ENCODE measurements around the gene MYO9B.

The MYO9B gene

GRCh38 chr19:17027535-17027975 is 48.0 kb upstream of the MYO9B start:
- no peak overlapping the region for H3K4me3 ChIP-seq (ENCODE audit: severe bottlenecking)
- H3K27ac ChIP-seq (ENCODE audit: poor library complexity, severe bottlenecking) = no peak overlapping the region
- TF ChIP-seq, protein P1, sequence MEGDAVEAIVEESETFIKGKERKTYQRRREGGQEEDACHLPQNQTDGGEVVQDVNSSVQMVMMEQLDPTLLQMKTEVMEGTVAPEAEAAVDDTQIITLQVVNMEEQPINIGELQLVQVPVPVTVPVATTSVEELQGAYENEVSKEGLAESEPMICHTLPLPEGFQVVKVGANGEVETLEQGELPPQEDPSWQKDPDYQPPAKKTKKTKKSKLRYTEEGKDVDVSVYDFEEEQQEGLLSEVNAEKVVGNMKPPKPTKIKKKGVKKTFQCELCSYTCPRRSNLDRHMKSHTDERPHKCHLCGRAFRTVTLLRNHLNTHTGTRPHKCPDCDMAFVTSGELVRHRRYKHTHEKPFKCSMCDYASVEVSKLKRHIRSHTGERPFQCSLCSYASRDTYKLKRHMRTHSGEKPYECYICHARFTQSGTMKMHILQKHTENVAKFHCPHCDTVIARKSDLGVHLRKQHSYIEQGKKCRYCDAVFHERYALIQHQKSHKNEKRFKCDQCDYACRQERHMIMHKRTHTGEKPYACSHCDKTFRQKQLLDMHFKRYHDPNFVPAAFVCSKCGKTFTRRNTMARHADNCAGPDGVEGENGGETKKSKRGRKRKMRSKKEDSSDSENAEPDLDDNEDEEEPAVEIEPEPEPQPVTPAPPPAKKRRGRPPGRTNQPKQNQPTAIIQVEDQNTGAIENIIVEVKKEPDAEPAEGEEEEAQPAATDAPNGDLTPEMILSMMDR (IDR thresholded peaks at IDR 0.05; ENCODE audit: poor library complexity, severe bottlenecking) = no peak

GRCh38 chr19:17031741-17032140 is 43.8 kb upstream of the MYO9B start:
- TF ChIP-seq, protein P1 (IDR thresholded peaks at IDR 0.05; ENCODE audit: poor library complexity, severe bottlenecking) = no peak

More at GRCh38 chr19:17027535-17027975, 48.0 kb upstream of the MYO9B start:
- ATAC-seq (ENCODE audit: low read depth) (no peak), DNase-seq (ENCODE audit: low spot score) (no peak)
- peaks cover 11% of the 10 kb centered on the region for H3K9me3 ChIP-seq (ENCODE audit: severe bottlenecking)
- no peaks in the 10 kb centered on the region for H3K36me3 ChIP-seq (ENCODE audit: low read depth)
- H3K4me1 ChIP-seq (ENCODE audit: insufficient read depth, poor library complexity, severe bottlenecking) = peaks cover 4% of the 10 kb centered on the region
- peaks cover 15% of the 10 kb centered on the region for H3K27me3 ChIP-seq (ENCODE audit: insufficient read depth, poor library complexity, severe bottlenecking)

GRCh38 chr19:17035842-17036424 is 39.6 kb upstream of the MYO9B start:
- Histone ChIP-seq H3K36me3 (ENCODE audit: low read depth) (no peaks in the 10 kb centered on the region), H3K27me3 (ENCODE audit: insufficient read depth, poor library complexity, severe bottlenecking) (no peaks in the 10 kb centered on the region), H3K27ac (ENCODE audit: poor library complexity, severe bottlenecking) (no peak overlapping the region), H3K4me1 (ENCODE audit: insufficient read depth, poor library complexity, severe bottlenecking) (no peaks in the 10 kb centered on the region), H3K9me3 (ENCODE audit: severe bottlenecking) (no peaks in the 10 kb centered on the region), H3K4me3 (ENCODE audit: severe bottlenecking) (no peak overlapping the region)
- TF ChIP-seq, protein P1 (IDR thresholded peaks at IDR 0.05; ENCODE audit: poor library complexity, severe bottlenecking) = no peak
- ATAC-seq (ENCODE audit: low read depth) (no peak), DNase-seq (ENCODE audit: low spot score) (no peak)

More at GRCh38 chr19:17031741-17032140, 43.8 kb upstream of the MYO9B start:
- ATAC-seq (ENCODE audit: low read depth) = no peak
- DNase-seq (ENCODE audit: low spot score) = no peak
- no peaks in the 10 kb centered on the region for H3K4me1 ChIP-seq (ENCODE audit: insufficient read depth, poor library complexity, severe bottlenecking)
- no peaks in the 10 kb centered on the region for H3K36me3 ChIP-seq (ENCODE audit: low read depth)
- H3K27me3 ChIP-seq (ENCODE audit: insufficient read depth, poor library complexity, severe bottlenecking) = peaks cover 8% of the 10 kb centered on the region
- H3K4me3 ChIP-seq (ENCODE audit: severe bottlenecking) = no peak overlapping the region
- H3K9me3 ChIP-seq (ENCODE audit: severe bottlenecking) = no peaks in the 10 kb centered on the region
- H3K27ac ChIP-seq (ENCODE audit: poor library complexity, severe bottlenecking) = no peak overlapping the region

- no peak for DNase-seq (ENCODE audit: low spot score)
- Histone ChIP-seq H3K9me3 (ENCODE audit: severe bottlenecking) (no peaks in the 10 kb centered on the region), H3K36me3 (ENCODE audit: low read depth) (no peaks in the 10 kb centered on the region), H3K27ac (ENCODE audit: poor library complexity, severe bottlenecking) (no peak overlapping the region), H3K4me1 (ENCODE audit: insufficient read depth, poor library complexity, severe bottlenecking) (no peaks in the 10 kb centered on the region), H3K27me3 (ENCODE audit: insufficient read depth, poor library complexity, severe bottlenecking) (no peaks in the 10 kb centered on the region), H3K4me3 (ENCODE audit: severe bottlenecking) (no peak overlapping the region)
- no peak for ATAC-seq (ENCODE audit: low read depth)
- TF ChIP-seq, protein P1 (IDR thresholded peaks at IDR 0.05; ENCODE audit: poor library complexity, severe bottlenecking) = no peak
Observed at GRCh38 chr19:17036640-17037039, 38.9 kb upstream of the MYO9B start.

DNA sequence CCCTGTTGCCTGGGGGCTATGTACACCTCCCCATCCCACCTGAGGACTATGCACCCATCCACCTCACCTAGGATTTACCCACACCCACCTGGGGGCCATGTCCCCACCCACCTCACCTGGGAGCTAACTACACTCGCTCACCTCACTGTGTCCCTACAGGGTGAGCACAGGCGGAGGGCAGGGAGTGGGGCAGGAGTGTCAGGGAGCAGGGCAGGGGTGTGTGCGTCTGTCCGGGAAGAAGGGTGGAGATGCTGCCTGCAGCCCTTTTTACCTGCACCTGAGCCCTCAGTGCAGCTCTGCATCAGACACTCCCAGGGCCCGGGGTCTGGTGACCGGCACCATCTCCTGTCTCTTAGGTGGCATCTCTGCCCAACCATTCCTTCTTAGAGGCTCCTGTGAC is 38.4 kb upstream of the MYO9B start:
- H3K27me3 ChIP-seq (ENCODE audit: insufficient read depth, poor library complexity, severe bottlenecking) = no peaks in the 10 kb centered on the region
- no peaks in the 10 kb centered on the region for H3K9me3 ChIP-seq (ENCODE audit: severe bottlenecking)
- no peak overlapping the region for H3K27ac ChIP-seq (ENCODE audit: poor library complexity, severe bottlenecking)
- no peaks in the 10 kb centered on the region for H3K36me3 ChIP-seq (ENCODE audit: low read depth)
- TF ChIP-seq, protein P1 (IDR thresholded peaks at IDR 0.05; ENCODE audit: poor library complexity, severe bottlenecking) = no peak
- ATAC-seq (ENCODE audit: low read depth) = no peak; the same call in 2 of the 3 replicates
- H3K4me3 ChIP-seq (ENCODE audit: severe bottlenecking) = no peak overlapping the region
- no peak for DNase-seq (ENCODE audit: low spot score)
- no peaks in the 10 kb centered on the region for H3K4me1 ChIP-seq (ENCODE audit: insufficient read depth, poor library complexity, severe bottlenecking)

All from RWPE2 (cell line).